Fibroblast of villous mesenchyme (primary cell): Measurements from ENCODE around the gene RAB35. TPM values are rescaled to one million over a fixed set of nuclear protein-coding genes. Genes with fewer than 3 reads are reported as not detected.

Experiments used
- DNase-seq: peaks from one replicate; pipeline ENCODE4 v3.0.0-alpha.2; 2010; ENCODE audit warnings: low read depth
- H3K4me3 ChIP-seq: 2 replicates; pipeline ENCODE4 v1.5.1; 2011; ENCODE audit warnings: low read depth, mild to moderate bottlenecking, low read length
- CTCF ChIP-seq: IDR thresholded peaks from 2 replicates; pipeline ENCODE4 v1.5.1; 2012; ENCODE audit warnings: low read depth, mild to moderate bottlenecking, low read length; ENCODE audit not compliant: insufficient read depth
- total RNA-seq: library from RNA; depleted of rRNA; stranded (reverse); fragments of >200 nt; gene quantifications from 2 replicates; pipeline ENCODE4 v1.2.3, GENCODE V29; 2012

Gene RAB35
- total RNA-seq, 1 donor: 24.6 TPM

- H3K4me3 ChIP-seq: no peak overlapping the region
- TF ChIP-seq CTCF: no peak
- no peak for DNase-seq
Measured at GRCh38 chr12:120078868-120079267, 37.7 kb downstream of the RAB35 start.

- TF ChIP-seq CTCF: no peak
Measured at GRCh38 chr12:120077260-120077659, 39.3 kb downstream of the RAB35 start.

GRCh38 chr12:120076651-120077050 is 39.9 kb downstream of the RAB35 start:
- no peak for DNase-seq
- TF ChIP-seq CTCF: no peak
- no peak overlapping the region for H3K4me3 ChIP-seq

More at GRCh38 chr12:120077260-120077659, 39.3 kb downstream of the RAB35 start:
- H3K4me3 ChIP-seq: no peak overlapping the region
- no peak for DNase-seq

- DNase-seq: no peak
- H3K4me3 ChIP-seq: no peak overlapping the region
- TF ChIP-seq CTCF: no peak
Measured at GRCh38 chr12:120075034-120075616, 41.4 kb downstream of the RAB35 start.

GRCh38 chr12:120072472-120073249 is 43.9 kb downstream of the RAB35 start:
- TF ChIP-seq CTCF: no peak
- no peak overlapping the region for H3K4me3 ChIP-seq
- DNase-seq: no peak

- no peak for DNase-seq
- TF ChIP-seq CTCF: no peak
- H3K4me3 ChIP-seq: no peak overlapping the region
Measured at GRCh38 chr12:120071493-120072020, 45.0 kb downstream of the RAB35 start.
